ENCODE results near the gene PPP2R5D.

- no peak for TF ChIP-seq CTCF (IDR thresholded peaks at IDR 0.05)
- no peak for TF ChIP-seq ZNF317 (CRISPR knock-in tag; IDR thresholded peaks at IDR 0.05; ENCODE audit: borderline replicate concordance, low read depth)
- no peak for TF ChIP-seq ESRRA (CRISPR knock-in tag; IDR thresholded peaks at IDR 0.05; ENCODE audit: borderline replicate concordance)
- no peak for TF ChIP-seq CBFB (CRISPR knock-in tag; IDR thresholded peaks at IDR 0.05; ENCODE audit: low read depth)
- TF ChIP-seq E2F5 (CRISPR knock-in tag; IDR thresholded peaks at IDR 0.05), result no peak
- no peak for TF ChIP-seq MLX (CRISPR knock-in tag; IDR thresholded peaks at IDR 0.05)
- no peak for TF ChIP-seq KAT7 (CRISPR knock-in tag; IDR thresholded peaks at IDR 0.05; ENCODE audit: borderline replicate concordance)
- no peak for TF ChIP-seq SMAD4 (CRISPR knock-in tag; IDR thresholded peaks at IDR 0.05)
These were observed 42.0 kb downstream of the PPP2R5D start for GRCh38 chr6:43026365-43026764.

Data from WTC11 (cell line).